ENCODE data around the gene LYRM1.

GRCh38 chr16:20883554-20884239 is 16.9 kb upstream of the LYRM1 start:
- TF ChIP-seq POLR2A (IDR thresholded peaks at IDR 0.05), result no peak
- TF ChIP-seq CTCF (IDR thresholded peaks at IDR 0.05), result no peak
- no peak for TF ChIP-seq POLR2AphosphoS5 (IDR thresholded peaks at IDR 0.05)
